GM12872 (cell line): ENCODE data around the gene OR10A4.

Experiments
- CTCF ChIP-seq: IDR thresholded peaks from 3 replicates; pipeline ENCODE4 v1.5.1; 2011; ENCODE audit warnings: low read depth, mild to moderate bottlenecking, low read length, moderate library complexity; ENCODE audit not compliant: insufficient read depth

The OR10A4 gene

GRCh38 chr11:6898911-6899310 lies 22.5 kb downstream of the OR10A4 start:
- TF ChIP-seq CTCF: no peak

DNA sequence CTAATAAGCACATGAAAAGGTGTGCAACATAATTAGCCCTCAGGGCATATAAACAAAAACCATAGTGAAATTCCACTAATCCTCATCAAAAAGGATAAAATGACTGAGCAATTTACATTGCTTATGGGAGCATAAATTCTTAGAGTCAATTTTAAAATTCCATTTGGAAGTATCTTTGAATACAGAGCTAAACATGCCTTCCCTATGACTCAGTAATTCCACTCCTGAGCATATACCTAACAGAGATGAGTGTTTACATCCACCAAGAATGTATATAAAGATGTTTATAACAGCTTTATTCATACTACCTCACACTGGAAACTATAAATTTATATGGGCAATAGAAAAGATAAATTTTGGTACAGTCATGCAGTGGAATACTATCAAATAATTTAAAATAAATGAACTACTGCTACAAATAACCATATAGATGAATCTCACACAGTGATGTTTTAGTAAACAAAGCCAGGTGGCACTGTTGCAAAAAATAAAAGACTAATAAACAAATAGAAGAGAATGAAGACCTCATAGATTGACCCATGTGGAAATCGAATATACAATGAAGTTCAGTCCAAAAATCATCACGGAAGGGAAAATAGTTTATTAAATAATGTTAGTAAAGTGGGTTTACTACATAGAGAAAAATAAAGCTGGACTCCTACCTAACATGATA lies 24.0 kb downstream of the OR10A4 start:
- 0 out of 3 replicates have a peak, but pooled peaks have one; percentile 3 for TF ChIP-seq CTCF

DNA sequence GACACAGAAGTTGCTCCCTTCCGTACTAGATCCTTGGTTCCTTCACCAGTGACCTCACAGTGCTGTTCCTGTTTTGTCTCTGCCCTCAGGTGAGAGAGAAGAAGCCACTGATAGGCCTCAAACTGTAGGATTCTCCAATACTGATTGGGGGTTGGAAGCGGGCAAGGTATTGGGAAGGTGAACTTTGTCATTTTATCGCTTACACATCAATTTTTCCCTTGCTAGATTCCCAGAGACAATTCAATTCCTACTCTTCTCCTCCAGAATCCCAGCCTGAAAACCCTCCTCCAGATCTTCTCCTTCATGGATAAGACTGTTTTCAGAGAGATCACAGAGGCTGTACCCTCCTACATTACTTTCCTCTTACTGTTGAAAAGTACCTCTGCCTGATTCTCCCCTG lies 35.0 kb downstream of the OR10A4 start:
- TF ChIP-seq CTCF: no peak

GRCh38 chr11:6911948-6912347 lies 35.5 kb downstream of the OR10A4 start:
- no peak for TF ChIP-seq CTCF

DNA sequence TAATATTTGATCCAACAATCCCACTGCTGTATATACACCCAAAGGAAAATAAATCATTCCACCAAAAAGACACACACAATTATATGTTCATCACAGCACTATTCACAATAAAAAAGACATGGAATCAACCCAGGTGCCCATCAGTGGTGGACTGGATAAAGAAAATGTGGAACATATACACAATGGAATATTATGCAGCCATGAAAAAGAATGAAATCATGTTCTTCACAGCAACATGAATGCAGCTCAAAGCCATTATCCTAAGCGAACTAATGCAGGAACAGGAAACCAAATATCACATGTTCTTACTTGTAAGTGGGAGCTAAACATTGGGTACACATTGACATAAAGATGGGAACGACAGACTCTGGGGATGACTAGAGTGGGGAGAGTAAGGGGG lies 43.3 kb downstream of the OR10A4 start:
- TF ChIP-seq CTCF: no peak

GRCh38 chr11:6920702-6921101 lies 44.3 kb downstream of the OR10A4 start, which contains the start of gene OR2D3:
Gene OR2D3 (plus strand): TSS chr11:6921002. CDS start chr11:6921002, 0 bp downstream.
- TF ChIP-seq CTCF: no peak

GRCh38 chr11:6925007-6925577 lies 48.7 kb downstream of the OR10A4 start:
- no peak for TF ChIP-seq CTCF
